ENCODE measurements around the gene ASL. TPM values are rescaled to one million over a fixed set of nuclear protein-coding genes. Genes with fewer than 3 reads are reported as not detected.
"Not testable (repeated sequence)": the region's sequence is repeated elsewhere in the genome, so short reads cannot be mapped to it uniquely, and the experiment has no call there.

ASL gene
- total RNA-seq, 2 donors from 2014 or later, result 37.8 to 47.9 TPM

- H3K4me3 Mint-ChIP-seq, H3K4me1 Mint-ChIP-seq: not testable (repeated sequence)
These were observed 25.7 kb upstream of the ASL start for GRCh38 chr7:66049886-66050285.

GRCh38 chr7:66050337-66050957 lies 25.2 kb upstream of the ASL start:
- 84 to 89% methylated on average over 5 to 7 of the region's 7 CpGs for WGBS, 2 experiments (ENCODE audit: insufficient coverage in 1 of 2, insufficient read length in 1 of 2)
- no peaks in the 10 kb centered on the region for H3K36me3 ChIP-seq (ENCODE audit: control insufficient read depth, insufficient read depth, low read length)
- Mint-ChIP-seq H3K36me3 (ENCODE audit: low read depth) (no peaks in the 10 kb centered on the region), H3K27ac (no peak overlapping the region), H3K27me3 (ENCODE audit: insufficient read depth) (peaks cover 2% of the 10 kb centered on the region), H3K4me1 (no peaks in the 10 kb centered on the region), H3K4me3 (no peak overlapping the region), H3K9me3 (no peaks in the 10 kb centered on the region)
- H3K4me1 ChIP-seq (ENCODE audit: control insufficient read depth, insufficient read depth, low read length), result no peaks in the 10 kb centered on the region
- DNase-seq, result no peak
- H3K27me3 ChIP-seq (ENCODE audit: control insufficient read depth, insufficient read depth, low read length, poor library complexity, severe bottlenecking), result no peaks in the 10 kb centered on the region
- no peak for TF ChIP-seq CTCF (conservative IDR thresholded peaks at IDR 0.05)
- H3K9ac ChIP-seq (ENCODE audit: extremely low read depth, low read length, poor library complexity, severe bottlenecking), result no peak overlapping the region
- no peak overlapping the region for H3K27ac ChIP-seq (ENCODE audit: low read depth, low read length)
- no peaks in the 10 kb centered on the region for H3K9me3 ChIP-seq (ENCODE audit: control insufficient read depth, low read length)
- no peak overlapping the region for H3K4me3 ChIP-seq (ENCODE audit: low read length)

More at GRCh38 chr7:66049886-66050285, 25.7 kb upstream of the ASL start:
- H3K4me1 ChIP-seq (ENCODE audit: control insufficient read depth, insufficient read depth, low read length); H3K9ac ChIP-seq (ENCODE audit: extremely low read depth, low read length, poor library complexity, severe bottlenecking); H3K36me3 Mint-ChIP-seq (ENCODE audit: low read depth); H3K9me3 Mint-ChIP-seq; H3K4me3 ChIP-seq (ENCODE audit: low read length); H3K27me3 Mint-ChIP-seq (ENCODE audit: insufficient read depth); H3K36me3 ChIP-seq (ENCODE audit: control insufficient read depth, insufficient read depth, low read length); H3K27ac ChIP-seq (ENCODE audit: low read depth, low read length); H3K27ac Mint-ChIP-seq; H3K27me3 ChIP-seq (ENCODE audit: control insufficient read depth, insufficient read depth, low read length, poor library complexity, severe bottlenecking); H3K9me3 ChIP-seq (ENCODE audit: control insufficient read depth, low read length); DNase-seq: not testable (repeated sequence)
- WGBS, 2 experiments (ENCODE audit: insufficient coverage in 1 of 2, insufficient read length in 1 of 2), result 93 to 94% methylated on average over 3 of the region's 4 CpGs
- TF ChIP-seq CTCF (conservative IDR thresholded peaks at IDR 0.05), result peak; percentile 36

GRCh38 chr7:66050990-66051448 lies 24.6 kb upstream of the ASL start:
- no peak overlapping the region for H3K4me3 Mint-ChIP-seq
- H3K27ac Mint-ChIP-seq, result no peak overlapping the region
- H3K27ac ChIP-seq (ENCODE audit: low read depth, low read length), result no peak overlapping the region
- H3K9me3 ChIP-seq (ENCODE audit: control insufficient read depth, low read length), result no peaks in the 10 kb centered on the region
- H3K4me3 ChIP-seq (ENCODE audit: low read length), result no peak overlapping the region
- DNase-seq, result no peak
- no peaks in the 10 kb centered on the region for H3K36me3 Mint-ChIP-seq (ENCODE audit: low read depth)
- H3K27me3 ChIP-seq (ENCODE audit: control insufficient read depth, insufficient read depth, low read length, poor library complexity, severe bottlenecking), result no peaks in the 10 kb centered on the region
- no peak overlapping the region for H3K9ac ChIP-seq (ENCODE audit: extremely low read depth, low read length, poor library complexity, severe bottlenecking)
- 89 to 96% methylated on average over 2 to 3 of the region's 3 CpGs for WGBS, 2 experiments (ENCODE audit: insufficient coverage in 1 of 2, insufficient read length in 1 of 2)
- TF ChIP-seq CTCF (conservative IDR thresholded peaks at IDR 0.05), result no peak
- H3K36me3 ChIP-seq (ENCODE audit: control insufficient read depth, insufficient read depth, low read length), result no peaks in the 10 kb centered on the region
- no peaks in the 10 kb centered on the region for H3K4me1 ChIP-seq (ENCODE audit: control insufficient read depth, insufficient read depth, low read length)
- peaks cover 2% of the 10 kb centered on the region for H3K27me3 Mint-ChIP-seq (ENCODE audit: insufficient read depth)
- no peaks in the 10 kb centered on the region for H3K9me3 Mint-ChIP-seq
- H3K4me1 Mint-ChIP-seq, result no peaks in the 10 kb centered on the region
